HG03095 (cell line): Measurements from ENCODE around the gene POTEM.
"Not testable (repeated sequence)": the region's sequence is repeated elsewhere in the genome, so short reads cannot be mapped to it uniquely, and the experiment has no call there.

ENCODE experiments used
- ATAC-seq: cut with Tn5 transposase; IDR thresholded peaks from one replicate; pipeline ENCODE4 v1.9.1; 2021; ENCODE audit warnings: moderate library complexity; ENCODE audit not compliant: unreplicated experiment

The POTEM gene

DNA sequence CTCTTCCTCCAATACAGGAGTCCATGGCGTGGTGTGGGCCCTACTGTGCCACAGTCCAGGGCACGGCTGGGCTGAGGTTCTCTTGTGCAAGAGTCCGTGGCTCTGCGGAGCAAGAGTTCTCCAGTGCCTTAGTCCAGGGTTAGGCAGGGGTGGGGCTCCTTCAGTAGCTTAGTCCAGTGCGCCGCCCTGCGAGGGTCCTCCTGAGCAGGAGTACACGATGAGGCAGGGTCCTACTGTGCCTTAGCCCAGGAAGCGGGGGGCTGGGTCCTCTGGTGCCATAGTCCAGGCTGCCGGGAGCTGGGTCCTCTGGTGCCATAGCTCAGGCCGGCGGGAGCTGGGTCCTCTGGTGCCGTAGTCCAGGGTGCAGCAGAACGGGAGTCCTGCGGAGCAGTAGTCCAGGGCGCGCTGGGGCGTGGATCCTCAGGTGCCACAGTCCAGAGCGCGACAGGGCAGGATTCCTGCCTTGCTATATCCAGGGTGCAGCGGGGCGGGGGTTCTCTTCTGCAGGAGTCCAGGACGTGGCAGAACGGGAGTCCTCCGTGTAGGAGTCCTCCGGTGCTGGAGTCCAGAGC lies 69.7 kb downstream of the POTEM start:
- ATAC-seq, result not testable (repeated sequence)

- not testable (repeated sequence) for ATAC-seq
These were observed 70.9 kb downstream of the POTEM start for GRCh38 chr14:19038060-19038664.

GRCh38 chr14:19038785-19039184 lies 71.6 kb downstream of the POTEM start:
- ATAC-seq, result not testable (repeated sequence)

DNA sequence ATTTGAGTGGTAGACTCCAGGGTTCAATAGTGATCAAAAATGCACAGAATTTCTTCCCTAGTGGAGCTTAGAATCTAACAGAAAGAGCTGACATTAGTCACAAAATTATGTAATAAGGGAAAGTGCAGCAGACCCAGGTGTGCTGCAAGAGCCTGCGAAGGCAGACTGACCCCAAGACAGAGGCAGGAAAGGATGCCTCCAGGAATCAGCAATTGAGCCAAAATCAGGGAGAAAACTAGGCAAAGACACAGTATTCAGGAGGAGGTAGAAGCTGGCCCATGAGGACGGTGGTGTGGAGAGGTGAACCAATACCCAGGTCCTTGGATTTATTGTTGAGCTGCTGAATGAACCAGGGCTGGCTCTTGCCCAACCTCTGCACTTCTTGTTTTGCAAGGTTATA lies 76.2 kb downstream of the POTEM start:
- ATAC-seq, result not testable (repeated sequence)
